Measurements from ENCODE around the gene GMPPA.

DNA sequence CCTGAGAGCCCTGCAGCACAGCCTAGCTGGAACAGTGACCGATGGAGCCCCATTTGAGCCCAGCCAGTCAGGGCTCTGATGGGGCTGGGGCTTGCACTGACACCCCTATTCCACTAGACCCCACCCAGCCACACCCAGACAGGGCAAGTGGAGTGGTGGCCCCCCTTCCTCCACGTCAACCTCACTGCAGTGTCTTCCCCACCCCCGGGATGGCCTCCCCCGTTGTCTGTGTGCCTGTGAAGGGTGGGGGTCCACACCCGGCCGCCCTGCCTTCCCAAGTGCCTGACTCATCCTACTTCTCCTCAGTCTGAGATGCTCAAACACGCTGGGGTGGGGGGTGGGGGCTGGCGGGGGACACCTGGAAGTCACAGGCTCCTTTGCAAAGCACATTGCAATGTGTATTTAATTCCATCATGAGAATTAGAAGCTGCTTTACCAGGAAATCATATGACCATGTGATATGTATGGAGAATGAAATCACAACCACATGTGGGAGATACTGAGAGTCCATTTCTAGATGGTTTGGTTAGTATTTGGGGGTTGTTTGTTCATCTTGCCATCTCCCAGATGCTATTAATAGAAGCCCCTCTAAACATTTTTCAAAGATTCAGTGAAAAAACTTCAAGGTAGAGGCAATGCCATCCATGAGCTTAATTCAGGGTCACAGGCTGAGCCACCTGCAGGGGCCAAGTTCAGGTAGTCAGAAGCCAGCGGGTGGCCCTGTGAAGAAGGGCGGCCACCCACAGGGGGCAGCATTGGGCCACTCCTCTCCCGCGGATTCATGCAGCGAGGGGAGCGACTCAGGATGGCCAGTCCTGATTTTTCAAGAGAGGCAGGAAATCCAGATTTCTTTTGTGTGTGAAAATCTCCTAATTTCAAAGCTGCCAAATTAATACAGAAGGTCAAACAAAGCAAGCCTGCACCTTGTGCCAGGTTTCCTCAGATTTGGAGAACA is 22.7 kb upstream of the GMPPA start:
- TF ChIP-seq, protein P1, sequence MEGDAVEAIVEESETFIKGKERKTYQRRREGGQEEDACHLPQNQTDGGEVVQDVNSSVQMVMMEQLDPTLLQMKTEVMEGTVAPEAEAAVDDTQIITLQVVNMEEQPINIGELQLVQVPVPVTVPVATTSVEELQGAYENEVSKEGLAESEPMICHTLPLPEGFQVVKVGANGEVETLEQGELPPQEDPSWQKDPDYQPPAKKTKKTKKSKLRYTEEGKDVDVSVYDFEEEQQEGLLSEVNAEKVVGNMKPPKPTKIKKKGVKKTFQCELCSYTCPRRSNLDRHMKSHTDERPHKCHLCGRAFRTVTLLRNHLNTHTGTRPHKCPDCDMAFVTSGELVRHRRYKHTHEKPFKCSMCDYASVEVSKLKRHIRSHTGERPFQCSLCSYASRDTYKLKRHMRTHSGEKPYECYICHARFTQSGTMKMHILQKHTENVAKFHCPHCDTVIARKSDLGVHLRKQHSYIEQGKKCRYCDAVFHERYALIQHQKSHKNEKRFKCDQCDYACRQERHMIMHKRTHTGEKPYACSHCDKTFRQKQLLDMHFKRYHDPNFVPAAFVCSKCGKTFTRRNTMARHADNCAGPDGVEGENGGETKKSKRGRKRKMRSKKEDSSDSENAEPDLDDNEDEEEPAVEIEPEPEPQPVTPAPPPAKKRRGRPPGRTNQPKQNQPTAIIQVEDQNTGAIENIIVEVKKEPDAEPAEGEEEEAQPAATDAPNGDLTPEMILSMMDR (IDR thresholded peaks at IDR 0.05): peak; percentile 84
- no peak for TF ChIP-seq POLR2AphosphoS2 (conservative IDR thresholded peaks at IDR 0.05; ENCODE audit: low read length)
- TF ChIP-seq RAD21 (conservative IDR thresholded peaks at IDR 0.05 in 1 of 2, IDR thresholded peaks at IDR 0.05 in 1 of 2): peak; percentile 79 to 84
- TF ChIP-seq BHLHE40 (IDR thresholded peaks at IDR 0.05; ENCODE audit: low read depth, low read length): no peak
- no peak for TF ChIP-seq POLR2A (IDR thresholded peaks at IDR 0.05; ENCODE audit: low read length)
- TF ChIP-seq RFX5 (IDR thresholded peaks at IDR 0.05): no peak
- no peak for TF ChIP-seq EP300 (IDR thresholded peaks at IDR 0.05)
- TF ChIP-seq, protein P2, sequence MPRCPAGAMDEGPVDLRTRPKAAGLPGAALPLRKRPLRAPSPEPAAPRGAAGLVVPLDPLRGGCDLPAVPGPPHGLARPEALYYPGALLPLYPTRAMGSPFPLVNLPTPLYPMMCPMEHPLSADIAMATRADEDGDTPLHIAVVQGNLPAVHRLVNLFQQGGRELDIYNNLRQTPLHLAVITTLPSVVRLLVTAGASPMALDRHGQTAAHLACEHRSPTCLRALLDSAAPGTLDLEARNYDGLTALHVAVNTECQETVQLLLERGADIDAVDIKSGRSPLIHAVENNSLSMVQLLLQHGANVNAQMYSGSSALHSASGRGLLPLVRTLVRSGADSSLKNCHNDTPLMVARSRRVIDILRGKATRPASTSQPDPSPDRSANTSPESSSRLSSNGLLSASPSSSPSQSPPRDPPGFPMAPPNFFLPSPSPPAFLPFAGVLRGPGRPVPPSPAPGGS (IDR thresholded peaks at IDR 0.05): no peak
- no peak for TF ChIP-seq JUN (IDR thresholded peaks at IDR 0.05)
- TF ChIP-seq, protein P3, sequence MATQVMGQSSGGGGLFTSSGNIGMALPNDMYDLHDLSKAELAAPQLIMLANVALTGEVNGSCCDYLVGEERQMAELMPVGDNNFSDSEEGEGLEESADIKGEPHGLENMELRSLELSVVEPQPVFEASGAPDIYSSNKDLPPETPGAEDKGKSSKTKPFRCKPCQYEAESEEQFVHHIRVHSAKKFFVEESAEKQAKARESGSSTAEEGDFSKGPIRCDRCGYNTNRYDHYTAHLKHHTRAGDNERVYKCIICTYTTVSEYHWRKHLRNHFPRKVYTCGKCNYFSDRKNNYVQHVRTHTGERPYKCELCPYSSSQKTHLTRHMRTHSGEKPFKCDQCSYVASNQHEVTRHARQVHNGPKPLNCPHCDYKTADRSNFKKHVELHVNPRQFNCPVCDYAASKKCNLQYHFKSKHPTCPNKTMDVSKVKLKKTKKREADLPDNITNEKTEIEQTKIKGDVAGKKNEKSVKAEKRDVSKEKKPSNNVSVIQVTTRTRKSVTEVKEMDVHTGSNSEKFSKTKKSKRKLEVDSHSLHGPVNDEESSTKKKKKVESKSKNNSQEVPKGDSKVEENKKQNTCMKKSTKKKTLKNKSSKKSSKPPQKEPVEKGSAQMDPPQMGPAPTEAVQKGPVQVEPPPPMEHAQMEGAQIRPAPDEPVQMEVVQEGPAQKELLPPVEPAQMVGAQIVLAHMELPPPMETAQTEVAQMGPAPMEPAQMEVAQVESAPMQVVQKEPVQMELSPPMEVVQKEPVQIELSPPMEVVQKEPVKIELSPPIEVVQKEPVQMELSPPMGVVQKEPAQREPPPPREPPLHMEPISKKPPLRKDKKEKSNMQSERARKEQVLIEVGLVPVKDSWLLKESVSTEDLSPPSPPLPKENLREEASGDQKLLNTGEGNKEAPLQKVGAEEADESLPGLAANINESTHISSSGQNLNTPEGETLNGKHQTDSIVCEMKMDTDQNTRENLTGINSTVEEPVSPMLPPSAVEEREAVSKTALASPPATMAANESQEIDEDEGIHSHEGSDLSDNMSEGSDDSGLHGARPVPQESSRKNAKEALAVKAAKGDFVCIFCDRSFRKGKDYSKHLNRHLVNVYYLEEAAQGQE (IDR thresholded peaks at IDR 0.05): no peak
- no peak for TF ChIP-seq NFE2L2 (conservative IDR thresholded peaks at IDR 0.05; ENCODE audit: low read length)

Data from A549 (cell line).